Measurements from ENCODE around the gene FNDC3B.

The FNDC3B gene

DNA sequence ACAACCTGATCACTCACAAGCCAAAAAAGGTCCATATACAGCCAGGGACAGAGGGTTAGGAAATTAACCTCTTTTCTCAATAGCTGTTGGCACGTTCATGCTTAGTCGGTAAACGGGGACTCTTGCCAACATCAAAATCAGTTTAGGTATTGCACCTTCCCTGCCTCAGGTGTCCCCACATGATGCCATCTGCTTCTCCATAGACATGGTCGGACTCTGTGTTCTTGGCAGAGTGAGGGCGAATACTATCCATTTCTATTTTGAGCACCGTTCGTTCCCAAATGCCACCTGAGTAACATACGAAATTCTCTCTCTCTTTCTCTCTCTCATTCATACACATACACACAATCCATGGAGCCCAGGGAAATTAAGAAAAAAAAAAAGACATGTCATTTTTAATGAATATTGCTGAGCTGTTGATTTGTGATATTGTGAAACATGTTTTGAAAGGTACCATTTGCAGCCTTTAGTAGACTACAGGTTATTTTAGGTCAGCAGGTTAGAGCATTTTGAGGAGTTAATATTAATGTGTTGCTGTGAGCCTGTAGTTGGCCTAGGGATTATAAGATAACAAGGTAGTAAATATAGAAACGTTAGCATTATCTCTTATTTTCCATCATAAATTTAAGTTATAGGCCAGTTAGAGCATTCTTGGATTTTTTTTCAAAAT is 330.3 kb downstream of the FNDC3B start:
- H3K36me3 ChIP-seq, result peaks cover 89% of the 10 kb centered on the region
- no peak overlapping the region for H3K27ac ChIP-seq
- no peak overlapping the region for H3K4me3 ChIP-seq (ENCODE audit: low read depth in 1 of 2, low read length in 1 of 2)
- no peaks in the 10 kb centered on the region for H3K27me3 ChIP-seq
- TF ChIP-seq, protein P1, sequence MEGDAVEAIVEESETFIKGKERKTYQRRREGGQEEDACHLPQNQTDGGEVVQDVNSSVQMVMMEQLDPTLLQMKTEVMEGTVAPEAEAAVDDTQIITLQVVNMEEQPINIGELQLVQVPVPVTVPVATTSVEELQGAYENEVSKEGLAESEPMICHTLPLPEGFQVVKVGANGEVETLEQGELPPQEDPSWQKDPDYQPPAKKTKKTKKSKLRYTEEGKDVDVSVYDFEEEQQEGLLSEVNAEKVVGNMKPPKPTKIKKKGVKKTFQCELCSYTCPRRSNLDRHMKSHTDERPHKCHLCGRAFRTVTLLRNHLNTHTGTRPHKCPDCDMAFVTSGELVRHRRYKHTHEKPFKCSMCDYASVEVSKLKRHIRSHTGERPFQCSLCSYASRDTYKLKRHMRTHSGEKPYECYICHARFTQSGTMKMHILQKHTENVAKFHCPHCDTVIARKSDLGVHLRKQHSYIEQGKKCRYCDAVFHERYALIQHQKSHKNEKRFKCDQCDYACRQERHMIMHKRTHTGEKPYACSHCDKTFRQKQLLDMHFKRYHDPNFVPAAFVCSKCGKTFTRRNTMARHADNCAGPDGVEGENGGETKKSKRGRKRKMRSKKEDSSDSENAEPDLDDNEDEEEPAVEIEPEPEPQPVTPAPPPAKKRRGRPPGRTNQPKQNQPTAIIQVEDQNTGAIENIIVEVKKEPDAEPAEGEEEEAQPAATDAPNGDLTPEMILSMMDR (IDR thresholded peaks at IDR 0.05), result no peak
- H3K9me3 ChIP-seq, result no peaks in the 10 kb centered on the region
- H3K4me1 ChIP-seq (ENCODE audit: control insufficient read depth in 1 of 2, insufficient read depth in 1 of 2, low read depth in 1 of 2, low read length in 1 of 2), result no peaks in the 10 kb centered on the region

DNA sequence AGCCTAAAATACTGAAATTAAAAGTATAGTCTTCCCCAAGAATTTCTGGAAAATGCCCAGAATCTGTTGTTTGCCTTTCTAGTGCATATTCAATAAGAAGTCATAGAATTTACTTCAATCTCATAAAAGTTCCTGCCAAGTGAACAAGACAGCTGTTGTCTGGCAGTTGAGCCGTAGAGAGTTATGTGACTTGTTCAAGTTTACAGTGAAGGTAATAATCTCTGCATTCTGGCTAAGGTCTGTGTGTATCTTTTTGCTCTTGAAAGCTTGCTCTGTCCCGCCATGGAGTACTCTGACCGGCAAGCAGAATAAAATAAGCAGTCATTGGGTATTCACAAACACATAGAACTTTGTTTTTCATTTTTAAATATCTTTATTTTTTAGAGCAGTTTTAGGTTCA is 331.0 kb downstream of the FNDC3B start:
- Histone ChIP-seq H3K27me3 (no peaks in the 10 kb centered on the region), H3K4me1 (ENCODE audit: control insufficient read depth in 1 of 2, insufficient read depth in 1 of 2, low read depth in 1 of 2, low read length in 1 of 2) (no peaks in the 10 kb centered on the region), H3K36me3 (peaks cover 87% of the 10 kb centered on the region), H3K9me3 (no peaks in the 10 kb centered on the region), H3K27ac (no peak overlapping the region), H3K4me3 (ENCODE audit: low read depth in 1 of 2, low read length in 1 of 2) (no peak overlapping the region)
- TF ChIP-seq, protein P1 (IDR thresholded peaks at IDR 0.05), result no peak

DNA sequence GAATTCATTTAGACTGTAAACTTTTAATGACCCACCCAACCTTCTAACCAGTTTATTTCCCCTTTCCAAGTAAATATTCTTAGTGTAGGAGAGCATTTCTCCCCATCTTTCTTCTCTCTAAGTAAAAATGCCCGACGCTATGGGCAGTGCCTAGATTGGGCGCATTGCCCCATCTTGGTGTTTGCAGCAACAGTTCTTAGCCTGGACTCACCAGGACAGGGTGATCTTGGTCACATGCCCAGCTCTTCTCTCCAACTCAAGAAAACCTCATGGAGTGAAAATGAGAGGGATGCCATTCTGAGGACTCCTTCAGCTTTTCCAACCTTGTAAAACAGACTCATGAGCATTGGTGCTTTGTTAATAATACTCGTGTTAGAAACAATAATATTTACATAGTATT is 332.2 kb downstream of the FNDC3B start:
- H3K27ac ChIP-seq, result no peak overlapping the region
- no peaks in the 10 kb centered on the region for H3K9me3 ChIP-seq
- H3K4me3 ChIP-seq (ENCODE audit: low read depth in 1 of 2, low read length in 1 of 2), result no peak overlapping the region
- H3K36me3 ChIP-seq, result peaks cover 76% of the 10 kb centered on the region
- H3K27me3 ChIP-seq, result no peaks in the 10 kb centered on the region
- TF ChIP-seq, protein P1 (IDR thresholded peaks at IDR 0.05), result no peak
- H3K4me1 ChIP-seq (ENCODE audit: control insufficient read depth in 1 of 2, insufficient read depth in 1 of 2, low read depth in 1 of 2, low read length in 1 of 2), result no peaks in the 10 kb centered on the region

DNA sequence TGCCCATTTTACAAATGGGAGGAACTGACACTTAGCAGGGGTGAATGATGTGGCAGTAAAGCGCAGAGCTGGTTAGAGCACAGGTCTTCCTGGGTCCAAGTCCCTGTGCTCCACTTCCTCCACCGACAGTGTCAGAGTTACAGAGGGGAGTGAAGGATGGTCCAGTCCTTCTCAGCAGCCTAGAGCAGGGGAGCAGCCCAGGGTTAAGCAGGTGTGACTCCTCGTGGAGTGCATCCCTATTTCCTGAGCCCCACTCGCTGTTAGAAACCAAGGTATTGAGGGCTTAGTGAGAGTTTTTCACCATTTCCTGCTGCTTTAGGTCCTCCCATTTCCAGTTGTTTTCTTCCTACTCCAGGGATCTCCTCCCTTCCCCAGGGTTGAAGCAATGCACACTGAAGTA is 333.5 kb downstream of the FNDC3B start:
- Histone ChIP-seq H3K4me3 (ENCODE audit: low read depth in 1 of 2, low read length in 1 of 2) (no peak overlapping the region), H3K27me3 (no peaks in the 10 kb centered on the region), H3K4me1 (ENCODE audit: control insufficient read depth in 1 of 2, insufficient read depth in 1 of 2, low read depth in 1 of 2, low read length in 1 of 2) (no peaks in the 10 kb centered on the region), H3K9me3 (no peaks in the 10 kb centered on the region), H3K27ac (no peak overlapping the region), H3K36me3 (peaks cover 74% of the 10 kb centered on the region)
- TF ChIP-seq, protein P1 (IDR thresholded peaks at IDR 0.05), result no peak

DNA sequence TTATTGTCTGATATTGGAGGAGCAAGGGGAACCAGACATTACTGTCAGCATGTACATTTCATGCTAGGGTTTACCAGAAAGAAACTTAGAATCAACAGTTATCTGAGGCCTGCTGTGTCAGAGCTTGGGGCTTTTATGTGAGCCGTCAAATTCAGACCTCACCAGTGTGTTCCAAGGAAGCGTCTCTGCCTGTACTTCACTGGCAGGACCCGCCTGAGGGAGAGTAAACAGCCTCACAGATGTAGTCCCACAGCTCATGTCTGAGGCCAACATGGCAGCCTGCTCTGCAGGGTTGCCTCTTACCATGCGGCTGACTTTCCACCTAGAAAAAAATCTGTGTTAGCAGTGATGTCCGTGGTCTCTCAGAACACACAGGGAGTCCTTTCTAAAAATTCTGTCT is 334.5 kb downstream of the FNDC3B start:
- Histone ChIP-seq H3K27ac (no peak overlapping the region), H3K4me3 (ENCODE audit: low read depth in 1 of 2, low read length in 1 of 2) (no peak overlapping the region), H3K27me3 (no peaks in the 10 kb centered on the region), H3K36me3 (peaks cover 74% of the 10 kb centered on the region), H3K9me3 (no peaks in the 10 kb centered on the region), H3K4me1 (ENCODE audit: control insufficient read depth in 1 of 2, insufficient read depth in 1 of 2, low read depth in 1 of 2, low read length in 1 of 2) (no peaks in the 10 kb centered on the region)
- TF ChIP-seq, protein P1 (IDR thresholded peaks at IDR 0.05), result no peak
